A673 (cell line): ENCODE results near the gene SND1. TPM values are rescaled to one million over a fixed set of nuclear protein-coding genes. Genes with fewer than 3 reads are reported as not detected.

ENCODE experiments used
- BruUV-seq: library from RNA; stranded (reverse); fragments of 400-500 nt; replicated peaks from 2 replicates; lab custom pipeline; 2021; lab: Mats Ljungman, UMichigan
- CTCF ChIA-PET: fragments of 300-600 bp; sonication (Branson Sonifier 250); formaldehyde crosslinking; loops from one replicate; lab custom pipeline; 2022; ENCODE audit warnings: antibody characterized with exemption; lab: Charles Lee
- POLR2A ChIA-PET: fragments of 300-600 bp; sonication (Branson Sonifier 250); formaldehyde crosslinking; loops from one replicate; lab custom pipeline; 2022; ENCODE audit warnings: antibody characterized with exemption; ENCODE audit not compliant: low non-redundant PET; lab: Charles Lee
- DNase-seq: peaks from one replicate; pipeline ENCODE4 v3.0.0-alpha.2; 2015; ENCODE audit warnings: low spot score
- H3K27ac ChIP-seq: fragments of 200-600 bp; sonication (generic); 2 replicates; pipeline ENCODE4 v1.5.1; 2016; ENCODE audit warnings: mixed run types, low read depth, mild to moderate bottlenecking, mixed read lengths, antibody characterized with exemption, low read length; ENCODE audit not compliant: poor library complexity, severe bottlenecking
- H3K27me3 ChIP-seq: fragments of 200-600 bp; sonication (generic); replicated peaks from 2 replicates; pipeline ENCODE4 v1.6.1; 2017; ENCODE audit warnings: mixed run types, low read depth, mild to moderate bottlenecking, mixed read lengths, antibody characterized with exemption, low read length; ENCODE audit not compliant: insufficient read depth, poor library complexity
- H3K36me3 ChIP-seq: fragments of 200-600 bp; sonication (generic); 2 replicates; pipeline ENCODE4 v1.6.1; 2016; ENCODE audit warnings: mixed run types, mild to moderate bottlenecking, mixed read lengths, antibody characterized with exemption, low read length; ENCODE audit not compliant: insufficient read depth, poor library complexity, severe bottlenecking
- H3K4me1 ChIP-seq: fragments of 200-600 bp; sonication (generic); 2 replicates; pipeline ENCODE4 v1.6.1; 2017; ENCODE audit warnings: mixed run types, mild to moderate bottlenecking, mixed read lengths, antibody characterized with exemption, low read length; ENCODE audit not compliant: insufficient read depth, poor library complexity, severe bottlenecking
- H3K4me3 ChIP-seq: fragments of 200-600 bp; sonication (generic); 2 replicates; pipeline ENCODE4 v1.5.1; 2016; ENCODE audit warnings: low read depth, mixed run types, mild to moderate bottlenecking, mixed read lengths, low read length; ENCODE audit not compliant: poor library complexity, severe bottlenecking
- H3K9me3 ChIP-seq: fragments of 200-600 bp; sonication (generic); 2 replicates; pipeline ENCODE4 v1.6.1; 2016; ENCODE audit warnings: mixed run types, low read depth, mild to moderate bottlenecking, mixed read lengths, antibody characterized with exemption, low read length; ENCODE audit not compliant: poor library complexity, severe bottlenecking
- CTCF ChIP-seq: fragments of 300-800, 200-600 bp; sonication (generic); conservative IDR thresholded peaks from 2 replicates; pipeline ENCODE4 v1.5.1; 2017; ENCODE audit warnings: low read depth, mild to moderate bottlenecking, antibody characterized with exemption, low read length, moderate library complexity, mixed read lengths
- EZH2 ChIP-seq: fragments of 200-600 bp; sonication (generic); IDR thresholded peaks from 2 replicates; pipeline ENCODE4 v1.6.1; 2017; ENCODE audit warnings: borderline replicate concordance, low read depth, mild to moderate bottlenecking, mixed read lengths, antibody characterized with exemption, low read length; ENCODE audit not compliant: poor library complexity, severe bottlenecking
- intact Hi-C: fragments of 100-400 bp; cut with micrococcal nuclease; formaldehyde crosslinking; loops from one replicate; pipeline ENCODE4 v1.10.0; 2022; ENCODE audit not compliant: unreplicated experiment
- total RNA-seq: library from RNA; stranded (reverse); gene quantifications from 2 replicates; pipeline ENCODE4 v1.2.3, GENCODE V29; 2021

Gene SND1
- total RNA-seq, 1 experiment from 2014 or later, result 177 TPM

GRCh38 chr7:127913686-127914085, 261.7 kb downstream of the SND1 start:
- BruUV-seq, result no TSS peak
- TF ChIP-seq EZH2 (no peak), CTCF (no peak)
- H3K36me3 ChIP-seq, result no peaks in the 10 kb centered on the region
- intact Hi-C loops, result no loop called here
- H3K27me3 ChIP-seq, result no peaks in the 10 kb centered on the region
- ChIA-PET CTCF (no interaction called here), POLR2A (no interaction called here)
- no peaks in the 10 kb centered on the region for H3K4me1 ChIP-seq
- DNase-seq, result no peak
- no peaks in the 10 kb centered on the region for H3K9me3 ChIP-seq
- H3K27ac ChIP-seq, result no peak overlapping the region
- no peak overlapping the region for H3K4me3 ChIP-seq

GRCh38 chr7:127914693-127915092, 262.7 kb downstream of the SND1 start:
- no peak for DNase-seq
- intact Hi-C loops, result no loop called here
- no peak overlapping the region for H3K27ac ChIP-seq
- no peak overlapping the region for H3K4me3 ChIP-seq
- CTCF ChIA-PET, result no interaction called here
- no peaks in the 10 kb centered on the region for H3K4me1 ChIP-seq
- H3K27me3 ChIP-seq, result no peaks in the 10 kb centered on the region
- H3K9me3 ChIP-seq, result no peaks in the 10 kb centered on the region
- no peak for TF ChIP-seq EZH2
- no peak for TF ChIP-seq CTCF
- POLR2A ChIA-PET, result no interaction called here
- no TSS peak for BruUV-seq
- H3K36me3 ChIP-seq, result no peaks in the 10 kb centered on the region

GRCh38 chr7:127916735-127917134, 264.7 kb downstream of the SND1 start:
- Histone ChIP-seq H3K27ac (no peak overlapping the region), H3K27me3 (no peaks in the 10 kb centered on the region), H3K4me1 (no peaks in the 10 kb centered on the region), H3K4me3 (no peak overlapping the region), H3K36me3 (no peaks in the 10 kb centered on the region), H3K9me3 (no peaks in the 10 kb centered on the region)
- POLR2A ChIA-PET, result no interaction called here
- CTCF ChIA-PET, result no interaction called here
- intact Hi-C loops, result no loop called here
- DNase-seq, result no peak
- no TSS peak for BruUV-seq
- no peak for TF ChIP-seq EZH2
- no peak for TF ChIP-seq CTCF
